GM10248 (cell line): ENCODE measurements around the gene TAS2R50.

ENCODE experiments used
- CTCF ChIA-PET: fragments of 300-600 bp; sonication (Branson Sonifier 250); formaldehyde crosslinking; extraction: SDS; loops from one replicate; lab custom pipeline; 2021; ENCODE audit warnings: antibody characterized with exemption; lab: Yijun Ruan, JAX
- POLR2A ChIA-PET: fragments of 350-650 bp; sonication (Branson Sonifier 250); formaldehyde crosslinking; extraction: SDS; loops from one replicate; lab custom pipeline; 2020; ENCODE audit warnings: antibody characterized with exemption; lab: Yijun Ruan, JAX
- DNase-seq: peaks from one replicate; pipeline ENCODE4 v3.0.0; 2012; ENCODE audit errors: extremely low spot score
- TF ChIP-seq, protein P1 (sequence below): IDR thresholded peaks from 2 replicates; pipeline ENCODE4 v1.5.1; 2012; ENCODE audit warnings: mild to moderate bottlenecking, low read depth; ENCODE audit errors: extremely low read depth, missing control alignments, control extremely low read depth

The TAS2R50 gene

DNA sequence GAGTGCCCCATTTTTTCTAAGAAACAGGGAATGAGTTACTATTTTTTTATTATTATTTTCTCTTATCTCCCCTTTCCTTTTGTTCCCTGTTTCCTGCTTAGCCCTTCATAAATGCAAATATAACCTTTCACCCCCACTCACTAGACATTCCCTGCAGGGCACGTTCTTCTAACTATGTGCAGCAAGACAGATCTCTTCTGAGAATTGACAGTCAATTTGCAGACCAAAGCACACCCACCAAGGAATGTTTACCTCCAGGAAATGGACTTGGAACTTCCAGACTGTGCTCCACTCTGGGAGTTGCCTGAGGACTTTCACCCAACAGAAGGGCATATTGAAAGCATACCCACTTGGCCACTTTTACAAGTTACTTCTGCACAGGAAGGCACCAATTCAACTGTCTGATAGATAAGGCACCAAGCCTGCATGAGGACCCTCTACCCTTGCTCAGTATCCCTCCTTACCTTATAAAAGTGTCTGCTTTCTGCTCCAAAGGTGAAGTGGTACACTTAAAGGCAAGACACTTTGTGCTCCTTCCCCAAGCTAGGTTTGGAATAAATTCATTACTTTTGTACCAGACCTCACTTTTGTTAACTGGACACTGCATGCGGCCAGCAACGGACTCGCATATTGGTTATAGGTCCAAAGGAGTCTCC lies 29.2 kb upstream of the TAS2R50 start:
- TF ChIP-seq, protein P1, sequence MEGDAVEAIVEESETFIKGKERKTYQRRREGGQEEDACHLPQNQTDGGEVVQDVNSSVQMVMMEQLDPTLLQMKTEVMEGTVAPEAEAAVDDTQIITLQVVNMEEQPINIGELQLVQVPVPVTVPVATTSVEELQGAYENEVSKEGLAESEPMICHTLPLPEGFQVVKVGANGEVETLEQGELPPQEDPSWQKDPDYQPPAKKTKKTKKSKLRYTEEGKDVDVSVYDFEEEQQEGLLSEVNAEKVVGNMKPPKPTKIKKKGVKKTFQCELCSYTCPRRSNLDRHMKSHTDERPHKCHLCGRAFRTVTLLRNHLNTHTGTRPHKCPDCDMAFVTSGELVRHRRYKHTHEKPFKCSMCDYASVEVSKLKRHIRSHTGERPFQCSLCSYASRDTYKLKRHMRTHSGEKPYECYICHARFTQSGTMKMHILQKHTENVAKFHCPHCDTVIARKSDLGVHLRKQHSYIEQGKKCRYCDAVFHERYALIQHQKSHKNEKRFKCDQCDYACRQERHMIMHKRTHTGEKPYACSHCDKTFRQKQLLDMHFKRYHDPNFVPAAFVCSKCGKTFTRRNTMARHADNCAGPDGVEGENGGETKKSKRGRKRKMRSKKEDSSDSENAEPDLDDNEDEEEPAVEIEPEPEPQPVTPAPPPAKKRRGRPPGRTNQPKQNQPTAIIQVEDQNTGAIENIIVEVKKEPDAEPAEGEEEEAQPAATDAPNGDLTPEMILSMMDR, result no peak
- ChIA-PET POLR2A (no interaction called here), CTCF (no interaction called here)
- no peak for DNase-seq

GRCh38 chr12:11014234-11014633 lies 27.5 kb upstream of the TAS2R50 start:
- DNase-seq, result no peak
- TF ChIP-seq, protein P1, result no peak
- POLR2A ChIA-PET, result no interaction called here
- CTCF ChIA-PET, result no interaction called here

GRCh38 chr12:11007608-11008007 lies 20.9 kb upstream of the TAS2R50 start:
- CTCF ChIA-PET, result interaction anchor here (1.1 to 1.7 kb wide), 3 partner anchors 9 to 20 kb away, joined by 3 to 6 read pairs (median 3); no protein-coding TSS in a partner anchor
- no peak for DNase-seq
- POLR2A ChIA-PET, result no interaction called here
- TF ChIP-seq, protein P1, result no peak

GRCh38 chr12:10998204-10998603 lies 11.5 kb upstream of the TAS2R50 start, which contains the start of gene TAS2R20:
TSS of gene TAS2R20 (minus strand) at chr12:10998304. CDS start at chr12:10997875, 429 bp downstream.
- CTCF ChIA-PET, result interaction anchor here (1.2 kb wide), 1 partner anchor 9 kb away, joined by 3 read pairs; no protein-coding TSS in a partner anchor
- DNase-seq, result no peak
- POLR2A ChIA-PET, result no interaction called here
- TF ChIP-seq, protein P1, result no peak

GRCh38 chr12:10994307-10994706 lies 7.6 kb upstream of the TAS2R50 start:
- no peak for DNase-seq
- ChIA-PET POLR2A (no interaction called here), CTCF (interaction anchor here (1.3 kb wide), 1 partner anchor 30 kb away, joined by 3 read pairs; no protein-coding TSS in a partner anchor)
- TF ChIP-seq, protein P1, result no peak

DNA sequence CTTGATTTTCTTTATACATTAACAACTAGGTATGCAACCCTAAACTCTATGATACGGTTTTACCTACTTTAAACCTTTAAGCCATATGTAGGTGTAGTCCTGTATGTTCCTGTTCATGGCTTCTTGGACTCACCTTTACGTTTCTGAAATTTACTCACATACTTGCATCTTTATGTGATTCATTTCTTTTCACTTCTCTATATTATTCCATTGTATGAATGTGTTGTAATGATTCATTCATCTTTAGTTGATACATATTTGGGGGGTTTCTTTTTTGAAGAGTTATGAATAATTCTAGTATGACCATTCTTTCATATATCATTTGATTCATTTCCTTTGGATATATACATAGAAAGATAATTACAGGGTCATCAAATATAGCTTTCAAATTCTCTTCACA lies 2.4 kb upstream of the TAS2R50 start:
- TF ChIP-seq, protein P1, result no peak
- POLR2A ChIA-PET, result no interaction called here
- no peak for DNase-seq
- CTCF ChIA-PET, result no interaction called here
